BLaER1 treated with 17β-estradiol and CSF1 and Interleukin-3, amounts not matched to agents 10 nM and 100 nM (cell line): Measurements from ENCODE around the gene TMEM109.

Experiments used
- H3K27ac ChIP-seq, 11 experiments: shearing (Covaris generic); formaldehyde crosslinking; 2 replicates each; pipeline ENCODE4 v1.8.1; 2022
- H3K27me3 ChIP-seq, 11 experiments: shearing (Covaris generic); formaldehyde crosslinking; 2 replicates each; pipeline ENCODE4 v1.8.1; 2022
- H3K36me3 ChIP-seq, 11 experiments: shearing (Covaris generic); formaldehyde crosslinking; 2 replicates each; pipeline ENCODE4 v1.8.1; 2022
- H3K4me1 ChIP-seq, 10 experiments: shearing (Covaris generic); formaldehyde crosslinking; 2 replicates each; pipeline ENCODE4 v1.8.1; 2022
- H3K4me2 ChIP-seq, 11 experiments: shearing (Covaris generic); formaldehyde crosslinking; 2 replicates each; pipeline ENCODE4 v1.8.1; 2022
- H3K4me3 ChIP-seq, 10 experiments: shearing (Covaris generic); formaldehyde crosslinking; 2 replicates each; pipeline ENCODE4 v1.8.1; 2022
- H3K9ac ChIP-seq, 11 experiments: shearing (Covaris generic); formaldehyde crosslinking; 2 replicates each; pipeline ENCODE4 v1.8.1; 2022
- H3K9me3 ChIP-seq, 11 experiments: shearing (Covaris generic); formaldehyde crosslinking; replicated peaks in 1 of 11; 2 replicates each; pipeline ENCODE4 v1.8.1; 2022
- H4K20me1 ChIP-seq, 11 experiments: shearing (Covaris generic); formaldehyde crosslinking; 2 replicates each; pipeline ENCODE4 v1.8.1; 2022
- Cebpa-rat ChIP-seq, 11 experiments: shearing (Covaris generic); IDR thresholded peaks; 2 replicates each; pipeline ENCODE4 v1.8.1; 2022

The TMEM109 gene

DNA sequence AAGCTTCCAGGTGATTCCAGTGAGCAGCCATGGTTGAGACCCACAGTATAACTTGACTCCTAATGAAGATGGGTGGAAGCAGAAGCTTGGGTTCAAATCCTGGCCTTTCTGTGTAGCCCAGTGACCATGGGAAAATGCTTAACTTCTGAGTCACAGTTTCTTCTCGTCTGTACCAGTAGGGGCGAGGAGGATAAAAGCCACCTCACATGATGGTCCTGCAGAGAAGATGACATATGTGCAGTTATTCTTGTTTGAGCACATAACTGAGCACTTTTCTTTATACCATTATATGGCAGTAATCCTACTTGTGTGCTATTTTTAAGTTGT lies 4.9 kb downstream of the TMEM109 start:
- Histone ChIP-seq H3K27ac (peak overlapping the region in 2 of 11 experiments; percentile 32 to 55; a peak in 3 of 22 replicates), H3K9ac (peak overlapping the region in 1 of 11 experiments; percentile 22; a peak in 1 of 22 replicates), H3K9me3 (no peaks in the 10 kb centered on the region), H3K4me1 (peaks cover 45 to 73% (median 66%) of the 10 kb centered on the region in 10 experiments), H3K4me3 (no peak overlapping the region), H3K27me3 (peaks cover 11 to 28% (median 19%) of the 10 kb centered on the region in 11 experiments), H3K36me3 (peaks cover 38 to 80% (median 64%) of the 10 kb centered on the region in 11 experiments), H4K20me1 (peaks cover 33 to 92% (median 83%) of the 10 kb centered on the region in 11 experiments; a peak in 21 of 22 replicates), H3K4me2 (peak overlapping the region; percentile 2 to 94 (median 65); a peak in 15 of 22 replicates)
- no peak for TF ChIP-seq Cebpa-rat (IDR thresholded peaks at IDR 0.05)

DNA sequence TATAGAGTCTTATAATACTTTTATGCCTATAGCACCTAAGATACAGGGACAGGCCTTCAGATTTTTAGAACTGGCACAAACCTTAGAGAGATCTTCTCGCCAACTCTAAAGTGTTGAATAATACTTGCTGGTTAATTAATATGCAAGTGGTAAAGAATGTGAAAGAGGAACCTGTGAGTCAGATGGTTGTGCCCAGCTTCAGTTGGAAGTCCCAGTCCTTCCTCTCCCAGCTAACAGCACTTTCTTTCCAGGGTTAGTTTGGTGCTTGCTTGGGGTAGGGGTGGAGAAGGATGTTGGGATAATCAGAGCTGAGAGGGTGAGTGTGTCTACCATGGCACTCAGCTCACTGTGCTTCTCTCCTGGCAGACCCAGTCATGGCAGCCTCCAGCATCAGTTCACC lies 5.4 kb downstream of the TMEM109 start:
- Histone ChIP-seq H3K4me2 (peak overlapping the region in 10 of 11 experiments; percentile 4 to 94 (median 70); a peak in 16 of 22 replicates), H3K4me3 (no peak overlapping the region)
- no peak for TF ChIP-seq Cebpa-rat (IDR thresholded peaks at IDR 0.05)

DNA sequence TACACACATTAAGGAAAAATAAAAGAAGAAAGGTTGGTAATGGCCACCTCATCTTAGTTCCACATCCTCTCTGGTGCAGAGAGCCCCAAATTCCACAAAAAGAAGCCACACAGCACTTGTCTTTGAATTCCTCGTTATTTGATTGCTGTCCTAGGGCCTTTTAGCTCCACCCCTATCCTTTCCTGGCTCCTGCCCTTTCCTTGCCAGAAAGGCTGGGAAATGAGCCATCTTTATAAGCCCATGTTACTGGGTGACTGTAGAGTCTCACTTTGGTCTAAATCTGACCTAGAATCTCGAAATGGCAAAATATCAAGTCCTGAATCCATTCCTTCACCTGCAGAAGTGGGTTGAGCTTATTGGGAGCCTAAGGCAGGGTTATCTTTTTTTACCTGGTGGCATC lies 6.0 kb downstream of the TMEM109 start:
- H4K20me1 ChIP-seq, result peaks cover 33 to 98% (median 93%) of the 10 kb centered on the region in 11 experiments; a peak in 21 of 22 replicates
- peaks cover 38 to 80% (median 64%) of the 10 kb centered on the region in 11 experiments for H3K36me3 ChIP-seq
- peaks cover 22 to 38% (median 30%) of the 10 kb centered on the region in 11 experiments for H3K27me3 ChIP-seq
- H3K4me2 ChIP-seq, result peak overlapping the region in 7 of 11 experiments; percentile 48 to 94 (median 86); a peak in 13 of 22 replicates
- peaks cover 55 to 81% (median 76%) of the 10 kb centered on the region in 10 experiments for H3K4me1 ChIP-seq
- H3K9me3 ChIP-seq, result no peaks in the 10 kb centered on the region
- no peak for TF ChIP-seq Cebpa-rat (IDR thresholded peaks at IDR 0.05)
- peak overlapping the region in 1 of 11 experiments; percentile 6; a peak in 1 of 22 replicates for H3K9ac ChIP-seq
- no peak overlapping the region for H3K4me3 ChIP-seq
- peak overlapping the region in 3 of 11 experiments; percentile 8 to 55 (median 32); a peak in 6 of 22 replicates for H3K27ac ChIP-seq

More for the DNA sequence above, 5.4 kb downstream of the TMEM109 start:
- H3K4me1 ChIP-seq, result peaks cover 49 to 77% (median 70%) of the 10 kb centered on the region in 10 experiments
- H3K9me3 ChIP-seq, result no peaks in the 10 kb centered on the region
- peak overlapping the region in 2 of 11 experiments; percentile 6 to 22; a peak in 3 of 22 replicates for H3K9ac ChIP-seq
- peak overlapping the region in 3 of 11 experiments; percentile 8 to 55 (median 32); a peak in 6 of 22 replicates for H3K27ac ChIP-seq
- peaks cover 15 to 32% (median 23%) of the 10 kb centered on the region in 11 experiments for H3K27me3 ChIP-seq
- H3K36me3 ChIP-seq, result peaks cover 38 to 80% (median 64%) of the 10 kb centered on the region in 11 experiments
- H4K20me1 ChIP-seq, result peaks cover 33 to 96% (median 87%) of the 10 kb centered on the region in 11 experiments; a peak in 21 of 22 replicates

DNA sequence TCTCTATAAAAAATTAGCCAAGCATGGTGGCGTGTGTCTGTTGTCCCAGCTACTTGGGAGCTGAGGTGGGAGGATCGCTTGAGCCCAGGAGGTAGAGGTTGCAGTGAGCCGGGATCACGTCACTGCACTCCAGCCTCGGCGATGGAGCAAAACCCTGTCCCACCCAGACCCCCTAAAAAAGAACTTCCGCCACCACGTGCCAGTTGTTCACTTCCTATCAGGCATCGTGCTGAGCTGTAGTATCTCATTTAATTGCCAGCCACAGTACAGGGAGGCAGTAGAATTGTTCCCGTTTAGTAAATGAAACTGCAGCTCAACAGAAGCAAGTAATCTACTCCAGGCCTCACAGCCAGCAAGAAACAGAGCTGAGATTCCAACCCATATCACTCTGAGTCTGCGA lies 7.3 kb downstream of the TMEM109 start:
- no peak overlapping the region for H3K4me2 ChIP-seq
- peaks cover 27 to 100% (median 96%) of the 10 kb centered on the region in 11 experiments; a peak in 21 of 22 replicates for H4K20me1 ChIP-seq
- no peak overlapping the region for H3K27ac ChIP-seq
- peaks cover 35 to 51% (median 43%) of the 10 kb centered on the region in 11 experiments for H3K27me3 ChIP-seq
- no peak for TF ChIP-seq Cebpa-rat (IDR thresholded peaks at IDR 0.05)
- H3K4me1 ChIP-seq, result peaks cover 54 to 81% (median 78%) of the 10 kb centered on the region in 10 experiments
- peaks cover 38 to 76% (median 64%) of the 10 kb centered on the region in 11 experiments for H3K36me3 ChIP-seq
- H3K4me3 ChIP-seq, result no peak overlapping the region
- H3K9ac ChIP-seq, result no peak overlapping the region
- no peaks in the 10 kb centered on the region for H3K9me3 ChIP-seq

DNA sequence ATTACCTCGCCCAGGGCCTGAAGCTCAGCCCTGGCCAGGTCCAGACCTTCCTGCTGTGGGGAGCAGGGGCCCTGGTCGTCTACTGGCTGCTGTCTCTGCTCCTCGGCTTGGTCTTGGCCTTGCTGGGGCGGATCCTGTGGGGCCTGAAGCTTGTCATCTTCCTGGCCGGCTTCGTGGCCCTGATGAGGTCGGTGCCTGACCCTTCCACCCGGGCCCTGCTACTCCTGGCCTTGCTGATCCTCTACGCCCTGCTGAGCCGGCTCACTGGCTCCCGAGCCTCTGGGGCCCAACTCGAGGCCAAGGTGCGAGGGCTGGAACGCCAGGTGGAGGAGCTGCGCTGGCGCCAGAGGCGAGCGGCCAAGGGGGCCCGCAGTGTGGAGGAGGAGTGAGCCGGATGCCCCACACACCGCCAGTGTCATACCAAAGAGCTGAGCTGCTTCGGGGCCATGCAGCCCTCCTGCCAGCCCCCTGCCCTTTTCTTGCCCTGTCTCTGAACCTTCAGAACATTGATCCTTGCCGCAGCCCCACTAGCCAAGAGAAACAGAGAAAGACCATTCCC lies 7.9 kb downstream of the TMEM109 start:
- TF ChIP-seq Cebpa-rat (IDR thresholded peaks at IDR 0.05), result no peak
- peaks cover 38 to 70% (median 59%) of the 10 kb centered on the region in 11 experiments for H3K36me3 ChIP-seq
- H3K9me3 ChIP-seq, result no peaks in the 10 kb centered on the region
- peaks cover 48 to 75% (median 72%) of the 10 kb centered on the region in 10 experiments for H3K4me1 ChIP-seq
- H3K4me2 ChIP-seq, result 0 out of 22 replicates have a peak overlapping the region, but pooled peaks of 4 of the 11 experiments have one; percentile 77 to 96 (median 90)
- H4K20me1 ChIP-seq, result peaks cover 23 to 99% (median 90%) of the 10 kb centered on the region in 11 experiments; a peak in 21 of 22 replicates
- peaks cover 36 to 57% (median 47%) of the 10 kb centered on the region in 11 experiments for H3K27me3 ChIP-seq
- no peak overlapping the region for H3K27ac ChIP-seq
- peak overlapping the region in 2 of 11 experiments; percentile 12 to 18; a peak in 1 of 22 replicates for H3K9ac ChIP-seq
- no peak overlapping the region for H3K4me3 ChIP-seq

DNA sequence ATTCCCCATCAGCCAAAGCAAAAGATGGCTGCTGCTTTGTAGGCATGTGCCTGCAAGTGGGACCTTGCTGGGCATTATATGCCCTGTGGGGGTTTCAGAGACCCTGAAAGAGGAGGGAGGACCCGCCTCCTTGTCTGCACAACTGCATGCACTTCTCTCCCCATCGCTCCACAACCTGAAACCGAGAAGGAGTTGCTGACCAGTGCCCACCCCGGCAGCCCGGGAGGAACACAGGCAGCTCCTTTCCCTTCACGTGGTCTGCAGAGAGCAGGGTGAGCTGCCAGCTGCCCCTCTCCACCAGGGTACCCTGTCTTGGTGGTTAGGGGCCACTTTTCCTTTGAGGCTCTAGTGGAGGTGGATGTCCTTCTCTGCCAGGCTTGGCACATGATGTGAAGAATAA lies 8.9 kb downstream of the TMEM109 start:
- no peak for TF ChIP-seq Cebpa-rat (IDR thresholded peaks at IDR 0.05)
- peaks cover 38 to 60% (median 51%) of the 10 kb centered on the region in 11 experiments for H3K36me3 ChIP-seq

DNA sequence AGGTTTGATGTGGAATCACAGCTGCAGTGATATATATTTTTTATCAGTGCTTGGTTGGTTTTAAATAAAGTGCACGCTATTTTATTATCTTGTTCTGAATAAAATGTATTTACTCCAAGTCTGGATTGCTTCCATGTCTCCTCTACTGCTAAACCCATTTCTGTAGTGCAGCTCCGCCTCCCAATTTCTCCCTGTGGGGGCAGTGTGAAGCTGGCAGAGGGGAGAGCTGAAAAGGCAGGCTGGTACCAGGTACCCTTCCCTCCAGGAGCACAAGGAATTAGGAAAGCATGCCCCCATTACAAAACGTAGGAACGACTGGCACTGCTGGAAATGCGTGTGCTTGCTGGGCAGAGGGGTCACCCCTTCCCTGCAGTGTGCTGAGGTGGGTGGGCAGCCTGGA lies 9.4 kb downstream of the TMEM109 start:
- Histone ChIP-seq H4K20me1 (peaks cover 18 to 91% (median 76%) of the 10 kb centered on the region in 11 experiments; a peak in 21 of 22 replicates), H3K9me3 (no peaks in the 10 kb centered on the region), H3K27ac (no peak overlapping the region), H3K4me2 (peak overlapping the region; percentile 77 to 99 (median 95); a peak in 21 of 22 replicates), H3K4me1 (peaks cover 50 to 74% (median 69%) of the 10 kb centered on the region in 10 experiments), H3K9ac (peak overlapping the region in 3 of 11 experiments; percentile 74 to 79 (median 78); a peak in 5 of 22 replicates), H3K36me3 (peaks cover 38 to 56% (median 47%) of the 10 kb centered on the region in 11 experiments), H3K4me3 (peak overlapping the region in 5 of 10 experiments; percentile 65 to 75 (median 74); a peak in 6 of 20 replicates), H3K27me3 (peaks cover 36 to 62% (median 49%) of the 10 kb centered on the region in 11 experiments)
- no peak for TF ChIP-seq Cebpa-rat (IDR thresholded peaks at IDR 0.05)

More for the DNA sequence above, 8.9 kb downstream of the TMEM109 start:
- Histone ChIP-seq H3K27me3 (peaks cover 36 to 62% (median 49%) of the 10 kb centered on the region in 11 experiments), H3K4me3 (no peak overlapping the region), H3K4me1 (peaks cover 52 to 76% (median 71%) of the 10 kb centered on the region in 10 experiments), H3K9ac (0 out of 22 replicates have a peak overlapping the region, but pooled peaks of 2 of the 11 experiments have one; percentile 2 to 79), H3K9me3 (no peaks in the 10 kb centered on the region), H3K27ac (no peak overlapping the region), H3K4me2 (peak overlapping the region in 8 of 11 experiments; percentile 19 to 97 (median 92); a peak in 10 of 22 replicates), H4K20me1 (peaks cover 18 to 93% (median 80%) of the 10 kb centered on the region in 11 experiments; a peak in 21 of 22 replicates)

DNA sequence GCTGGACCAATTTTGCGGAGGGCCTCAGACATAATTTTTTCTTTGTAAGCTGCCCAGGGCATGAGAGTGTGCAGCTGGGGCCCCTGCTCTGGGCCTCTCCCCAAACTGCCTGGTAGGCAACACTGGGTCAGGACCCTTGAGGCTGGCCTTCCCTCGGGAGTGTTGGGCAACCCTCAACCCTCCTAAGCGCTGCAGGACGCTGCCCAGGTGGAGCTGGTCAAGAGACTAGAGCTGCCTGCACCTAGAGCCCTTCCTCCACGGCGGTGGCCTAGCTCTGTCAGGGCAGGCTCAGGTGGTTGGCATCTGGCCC lies 9.8 kb downstream of the TMEM109 start:
- peaks cover 17 to 91% (median 72%) of the 10 kb centered on the region in 11 experiments; a peak in 21 of 22 replicates for H4K20me1 ChIP-seq
- H3K27me3 ChIP-seq, result peaks cover 36 to 62% (median 49%) of the 10 kb centered on the region in 11 experiments
- peaks cover 38 to 51% (median 44%) of the 10 kb centered on the region in 11 experiments for H3K36me3 ChIP-seq
- no peak overlapping the region for H3K27ac ChIP-seq
- H3K4me1 ChIP-seq, result peaks cover 46 to 73% (median 65%) of the 10 kb centered on the region in 10 experiments
- peak overlapping the region; percentile 60 to 75 (median 70); a peak in 18 of 20 replicates for H3K4me3 ChIP-seq
- peak overlapping the region; percentile 77 to 99 (median 95) for H3K4me2 ChIP-seq
- TF ChIP-seq Cebpa-rat (IDR thresholded peaks at IDR 0.05), result no peak
- no peaks in the 10 kb centered on the region for H3K9me3 ChIP-seq
- peak overlapping the region in 10 of 11 experiments; percentile 63 to 79 (median 72); a peak in 17 of 22 replicates for H3K9ac ChIP-seq
